ENCODE results near the gene KLHDC4. TPM values are rescaled to one million over a fixed set of nuclear protein-coding genes. Genes with fewer than 3 reads are reported as not detected.

KLHDC4 gene
- total RNA-seq, 1 donor from 2014 or later: 87.0 TPM

GRCh38 chr16:87667443-87667842, 98.3 kb downstream of the KLHDC4 start:
- intact Hi-C loops (cut with micrococcal nuclease): no loop called here
- no peaks in the 10 kb centered on the region for H3K4me1 Mint-ChIP-seq
- POLR2A ChIA-PET: no interaction called here
- no peak overlapping the region for H3K4me3 Mint-ChIP-seq
- TF ChIP-seq, protein P1, sequence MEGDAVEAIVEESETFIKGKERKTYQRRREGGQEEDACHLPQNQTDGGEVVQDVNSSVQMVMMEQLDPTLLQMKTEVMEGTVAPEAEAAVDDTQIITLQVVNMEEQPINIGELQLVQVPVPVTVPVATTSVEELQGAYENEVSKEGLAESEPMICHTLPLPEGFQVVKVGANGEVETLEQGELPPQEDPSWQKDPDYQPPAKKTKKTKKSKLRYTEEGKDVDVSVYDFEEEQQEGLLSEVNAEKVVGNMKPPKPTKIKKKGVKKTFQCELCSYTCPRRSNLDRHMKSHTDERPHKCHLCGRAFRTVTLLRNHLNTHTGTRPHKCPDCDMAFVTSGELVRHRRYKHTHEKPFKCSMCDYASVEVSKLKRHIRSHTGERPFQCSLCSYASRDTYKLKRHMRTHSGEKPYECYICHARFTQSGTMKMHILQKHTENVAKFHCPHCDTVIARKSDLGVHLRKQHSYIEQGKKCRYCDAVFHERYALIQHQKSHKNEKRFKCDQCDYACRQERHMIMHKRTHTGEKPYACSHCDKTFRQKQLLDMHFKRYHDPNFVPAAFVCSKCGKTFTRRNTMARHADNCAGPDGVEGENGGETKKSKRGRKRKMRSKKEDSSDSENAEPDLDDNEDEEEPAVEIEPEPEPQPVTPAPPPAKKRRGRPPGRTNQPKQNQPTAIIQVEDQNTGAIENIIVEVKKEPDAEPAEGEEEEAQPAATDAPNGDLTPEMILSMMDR (IDR thresholded peaks at IDR 0.05): no peak
- H3K36me3 Mint-ChIP-seq (ENCODE audit: low read depth): no peaks in the 10 kb centered on the region
- ATAC-seq (ENCODE audit: low read depth): no peak
- DNase-seq: no peak
- no peaks in the 10 kb centered on the region for H3K9me3 Mint-ChIP-seq
- peaks cover 11% of the 10 kb centered on the region for H3K27me3 Mint-ChIP-seq
- no peak overlapping the region for H3K27ac Mint-ChIP-seq
- CTCF ChIA-PET: interaction anchor here (0.7 kb wide), 1 partner anchor 25 kb away, joined by 3 read pairs; no protein-coding TSS in a partner anchor

- TF ChIP-seq, protein P1 (IDR thresholded peaks at IDR 0.05): no peak
- CTCF ChIA-PET: interaction anchor here (0.7 kb wide), 1 partner anchor 24 kb away, joined by 3 read pairs; no protein-coding TSS in a partner anchor
- no peaks in the 10 kb centered on the region for H3K9me3 Mint-ChIP-seq
- H3K36me3 Mint-ChIP-seq (ENCODE audit: low read depth): no peaks in the 10 kb centered on the region
- POLR2A ChIA-PET: no interaction called here
- intact Hi-C loops (cut with micrococcal nuclease): no loop called here
- H3K27me3 Mint-ChIP-seq: peaks cover 9% of the 10 kb centered on the region
- no peak for ATAC-seq (ENCODE audit: low read depth)
- H3K27ac Mint-ChIP-seq: no peak overlapping the region
- no peak overlapping the region for H3K4me3 Mint-ChIP-seq
- H3K4me1 Mint-ChIP-seq: no peaks in the 10 kb centered on the region
- DNase-seq: no peak
Measured at GRCh38 chr16:87666919-87667318, 98.9 kb downstream of the KLHDC4 start.

DNA sequence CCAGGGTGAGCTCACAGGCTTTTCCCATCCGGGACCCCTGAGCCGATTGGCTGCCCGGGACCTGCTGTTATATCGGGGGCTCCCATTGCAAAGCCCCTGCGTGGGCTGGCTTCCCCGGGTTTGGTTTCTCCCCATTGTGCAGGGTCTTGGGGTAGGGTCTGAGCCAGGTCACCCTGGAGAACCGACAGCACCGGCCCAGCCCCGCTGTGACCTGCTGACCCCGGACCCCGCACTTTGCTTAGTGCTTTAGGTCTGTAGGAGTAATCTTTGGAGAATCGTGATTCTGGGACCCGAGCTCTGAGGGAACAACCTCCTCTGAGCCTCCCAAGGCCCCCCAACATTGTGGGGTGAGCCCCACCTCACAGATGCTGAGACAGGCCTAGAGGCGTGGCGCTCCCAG, 100.6 kb downstream of the KLHDC4 start:
- DNase-seq (no peak), ATAC-seq (ENCODE audit: low read depth) (no peak)
- Mint-ChIP-seq H3K36me3 (ENCODE audit: low read depth) (no peaks in the 10 kb centered on the region), H3K9me3 (no peaks in the 10 kb centered on the region), H3K27me3 (peaks cover 17% of the 10 kb centered on the region), H3K4me1 (no peaks in the 10 kb centered on the region), H3K4me3 (no peak overlapping the region), H3K27ac (no peak overlapping the region)
- intact Hi-C loops (cut with micrococcal nuclease): no loop called here
- TF ChIP-seq, protein P1 (IDR thresholded peaks at IDR 0.05): no peak
- CTCF ChIA-PET: no interaction called here
- POLR2A ChIA-PET: no interaction called here

DNA sequence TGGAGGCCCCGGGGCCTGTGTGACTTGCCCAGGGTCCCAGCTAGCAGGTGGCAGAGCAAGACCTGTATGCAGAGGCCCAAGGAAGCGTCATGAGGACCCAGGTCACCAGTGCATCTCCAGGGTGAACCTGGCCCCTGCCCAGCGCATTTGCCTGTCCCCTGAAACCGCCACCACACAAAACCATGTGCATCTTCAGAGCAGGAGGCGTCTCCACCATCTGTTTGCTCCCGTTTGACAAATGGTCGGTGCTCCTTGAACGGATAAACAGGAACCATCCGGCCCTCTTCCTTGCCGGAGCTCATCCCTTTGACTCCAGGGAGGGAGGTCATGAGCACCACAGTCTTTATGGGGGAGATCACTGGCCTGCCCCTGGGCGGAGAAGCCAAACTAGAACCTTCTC, 101.0 kb downstream of the KLHDC4 start:
- no peak overlapping the region for H3K4me3 Mint-ChIP-seq
- no peaks in the 10 kb centered on the region for H3K9me3 Mint-ChIP-seq
- H3K27ac Mint-ChIP-seq: no peak overlapping the region
- H3K4me1 Mint-ChIP-seq: no peaks in the 10 kb centered on the region
- ChIA-PET CTCF (no interaction called here), POLR2A (no interaction called here)
- DNase-seq (no peak), ATAC-seq (ENCODE audit: low read depth) (no peak)
- no peaks in the 10 kb centered on the region for H3K36me3 Mint-ChIP-seq (ENCODE audit: low read depth)
- TF ChIP-seq, protein P1 (IDR thresholded peaks at IDR 0.05): no peak
- intact Hi-C loops (cut with micrococcal nuclease): no loop called here
- peaks cover 17% of the 10 kb centered on the region for H3K27me3 Mint-ChIP-seq

GRCh38 chr16:87662254-87663204, 103.3 kb downstream of the KLHDC4 start:
- Mint-ChIP-seq H3K36me3 (ENCODE audit: low read depth) (no peaks in the 10 kb centered on the region), H3K9me3 (no peaks in the 10 kb centered on the region), H3K27me3 (peaks cover 10% of the 10 kb centered on the region), H3K4me3 (no peak overlapping the region), H3K27ac (no peak overlapping the region), H3K4me1 (no peaks in the 10 kb centered on the region)
- DNase-seq: no peak
- TF ChIP-seq, protein P1 (IDR thresholded peaks at IDR 0.05): no peak
- ChIA-PET CTCF (no interaction called here), POLR2A (no interaction called here)
- no peak for ATAC-seq (ENCODE audit: low read depth)
- intact Hi-C loops (cut with micrococcal nuclease): no loop called here

Data from activated B cell treated with CpG ODN at 0.5 μM for 24 hours (primary cell).